WI38 (cell line): Measurements from ENCODE around the gene SPRY1.

Source experiments
- H3K4me3 ChIP-seq: 2 replicates; pipeline ENCODE4 v1.5.1; 2011; ENCODE audit warnings: low read depth, mild to moderate bottlenecking, control low read depth, low read length
- CTCF ChIP-seq: IDR thresholded peaks from 2 replicates; pipeline ENCODE4 v1.5.1; 2012; ENCODE audit warnings: low read depth, mild to moderate bottlenecking, control low read depth, low read length

Gene SPRY1

DNA sequence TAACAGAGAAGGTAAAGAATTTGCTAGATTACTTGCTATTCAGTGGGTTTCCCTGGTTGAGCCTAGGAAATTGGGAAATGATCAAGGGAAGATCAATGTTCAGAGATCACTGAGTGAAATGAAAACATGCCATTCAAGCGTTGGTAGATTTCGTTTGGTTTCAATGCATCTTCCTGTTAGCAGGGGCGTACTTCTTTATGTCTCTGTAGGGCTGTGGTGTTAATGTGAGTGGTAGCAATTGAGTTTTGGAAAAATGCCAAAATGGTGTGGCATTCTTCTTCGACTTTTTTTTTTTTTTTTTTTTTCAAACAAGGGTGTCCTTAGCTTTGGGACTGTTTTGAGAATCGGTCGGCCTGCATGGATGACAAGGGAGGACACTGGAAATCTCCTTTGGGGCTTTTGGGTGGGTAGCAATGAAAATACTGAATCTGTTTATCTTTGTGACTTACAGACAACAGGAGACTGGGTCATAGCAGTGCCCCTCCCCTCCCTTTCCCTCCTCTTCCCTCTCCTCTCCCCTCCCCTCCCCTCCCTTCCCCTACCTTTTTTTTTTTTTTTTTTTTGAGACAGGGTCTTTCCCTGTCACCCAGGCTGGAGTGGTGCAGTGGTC is 50.4 kb downstream of the SPRY1 start:
- H3K4me3 ChIP-seq: no peak overlapping the region
- TF ChIP-seq CTCF: no peak

DNA sequence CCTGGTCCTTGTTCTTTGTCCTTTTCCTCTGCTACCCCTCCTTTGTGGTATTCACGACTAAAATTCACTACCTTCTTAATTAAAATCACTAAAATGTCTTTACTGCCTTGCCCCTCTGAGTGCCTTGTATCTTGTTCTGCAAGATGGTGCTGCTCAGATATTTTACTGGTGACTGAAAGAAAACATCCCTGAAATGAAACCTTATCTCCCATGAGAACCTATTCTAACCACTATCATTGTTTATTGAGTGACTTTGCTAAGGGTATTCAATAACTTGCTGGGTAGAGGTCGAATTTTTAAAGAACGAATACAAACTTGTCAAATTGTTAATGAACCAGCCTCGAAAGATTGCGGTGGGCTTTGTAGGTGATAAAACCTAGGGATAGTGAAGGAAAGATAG is 52.8 kb downstream of the SPRY1 start:
- no peak for TF ChIP-seq CTCF
- no peak overlapping the region for H3K4me3 ChIP-seq

DNA sequence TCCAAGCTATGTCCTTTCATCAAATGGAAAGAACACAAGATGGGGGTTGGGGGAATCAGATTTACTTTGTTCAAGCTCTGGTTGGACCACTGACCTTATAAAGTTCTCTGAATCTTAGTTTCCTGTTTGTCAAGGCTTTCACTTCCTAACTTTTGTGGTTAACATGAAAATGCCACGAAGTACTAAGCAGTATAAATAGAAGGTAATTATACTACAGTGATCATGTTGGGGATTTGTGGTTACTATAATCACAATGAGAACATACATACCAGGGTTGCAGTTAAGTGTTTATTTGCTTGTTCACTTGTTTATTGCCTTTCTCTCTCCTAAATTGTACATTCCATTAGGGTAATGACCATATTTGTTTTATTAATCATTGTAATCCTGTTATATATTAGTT is 53.2 kb downstream of the SPRY1 start:
- H3K4me3 ChIP-seq: no peak overlapping the region

GRCh38 chr4:123450393-123450792 is 53.8 kb downstream of the SPRY1 start:
- H3K4me3 ChIP-seq: no peak overlapping the region
- no peak for TF ChIP-seq CTCF

More for the DNA sequence above, 53.2 kb downstream of the SPRY1 start:
- TF ChIP-seq CTCF: no peak

DNA sequence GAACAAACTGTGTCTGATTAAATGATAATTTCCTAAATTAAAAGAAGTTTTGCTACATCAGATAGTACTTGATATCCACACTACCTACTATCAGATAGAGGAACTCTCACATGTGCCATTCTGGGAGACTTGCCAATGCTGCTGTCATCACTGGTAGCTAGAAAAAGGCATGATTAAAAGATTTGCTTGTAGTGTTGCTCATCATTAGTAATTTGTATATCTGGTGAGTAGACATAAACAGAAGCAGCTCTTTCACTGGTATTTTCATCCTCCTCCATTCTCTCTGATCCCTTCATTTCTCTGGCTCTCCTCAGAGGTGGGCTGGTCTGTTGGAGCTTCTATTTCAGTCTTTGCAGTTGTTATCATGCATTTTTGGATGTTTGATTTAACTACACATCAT is 56.0 kb downstream of the SPRY1 start:
- TF ChIP-seq CTCF: no peak
- H3K4me3 ChIP-seq: no peak overlapping the region

GRCh38 chr4:123453061-123453680 is 56.6 kb downstream of the SPRY1 start:
- TF ChIP-seq CTCF: no peak

More at GRCh38 chr4:123453061-123453680, 56.6 kb downstream of the SPRY1 start:
- no peak overlapping the region for H3K4me3 ChIP-seq
